Esophagus squamous epithelium (tissue), 5 donors: ENCODE results near the gene PLA2R1. TPM values are rescaled to one million over a fixed set of nuclear protein-coding genes. Genes with fewer than 3 reads are reported as not detected.

ENCODE experiments used
- DNase-seq: peaks from one replicate; lab custom pipeline; 2025; lab: John Stamatoyannopoulos, UW
- H3K27ac ChIP-seq, 4 donors: fragments of 200-600 bp; sonication (generic); one replicate each; pipeline ENCODE4 v1.5.1; 2016 to 2019; ENCODE audit warnings: mild to moderate bottlenecking in 1 of 4
- H3K27me3 ChIP-seq, 4 donors: fragments of 200-600 bp; sonication (generic); 1 replicate in 3 of 4; 2 replicates in 1 of 4; pipeline versions ENCODE4 v1.5.1 to v1.6.0; 2017 to 2021; ENCODE audit warnings: antibody characterized with exemption in 1 of 4
- H3K36me3 ChIP-seq, 3 donors: fragments of 200-600 bp; sonication (generic); one replicate each; pipeline ENCODE4 v1.5.1; 2016 to 2019
- H3K4me1 ChIP-seq, 3 donors: fragments of 200-600 bp; sonication (generic); one replicate each; pipeline ENCODE4 v1.5.1; 2017 to 2019
- H3K4me3 ChIP-seq, 4 donors: fragments of 200-600 bp; sonication (generic); 1 replicate in 3 of 4; 2 replicates in 1 of 4; pipeline ENCODE4 v1.5.1; 2016 to 2019; ENCODE audit warnings: mild to moderate bottlenecking in 2 of 4, moderate library complexity in 1 of 4
- H3K9me3 ChIP-seq, 3 donors: fragments of 200-600 bp; sonication (generic); one replicate each; pipeline ENCODE4 v1.5.1; 2016 to 2019
- CTCF ChIP-seq, 6 experiments: fragments of 450-650 bp in 4 of 6; fragments of 200-600 bp in 2 of 6; sonication (generic) in 2 of 6; IDR thresholded peaks; one replicate each; pipeline ENCODE4 v1.5.1; 2016 to 2019; ENCODE audit warnings: antibody characterized with exemption in 6 of 6, mild to moderate bottlenecking in 4 of 6, moderate library complexity in 4 of 6
- POLR2A ChIP-seq, 4 donors: fragments of 450-650 bp; IDR thresholded peaks; one replicate each; pipeline ENCODE4 v1.6.1; 2017; ENCODE audit warnings: antibody characterized with exemption in 4 of 4, mild to moderate bottlenecking in 4 of 4, moderate library complexity in 3 of 4
- WGBS, 2 donors: methylation state at CpG; one replicate each; pipeline ENCODE4 v1.1.5; 2018; 5-methylcytosine and 5-hydroxymethylcytosine counted together
- intact Hi-C: fragments of 100-400 bp; cut with DNase I; formaldehyde crosslinking; loops from one replicate; pipeline ENCODE4 v1.15.0; 2022
- total RNA-seq, 4 donors: library from RNA; depleted of rRNA; stranded (reverse); fragments of >200 nt; gene quantifications; one replicate each; pipeline ENCODE4 v1.1.0, GENCODE V29; 2016
- donor health status: DM: yes; HTN: yes; CAD: no.

Gene PLA2R1
- total RNA-seq, 4 donors from 2014 or later = 9.2 to 18.9 (median 12.3) TPM

GRCh38 chr2:159892990-159893810 is 169.2 kb downstream of the PLA2R1 start:
- DNase-seq = no peak
- Histone ChIP-seq H3K36me3 (no peaks in the 10 kb centered on the region), H3K27ac (no peak overlapping the region), H3K27me3 (no peaks in the 10 kb centered on the region), H3K9me3 (no peaks in the 10 kb centered on the region), H3K4me1 (no peaks in the 10 kb centered on the region), H3K4me3 (no peak overlapping the region)
- intact Hi-C loops = no loop called here
- 76 to 87% methylated on average over 8 of the region's 8 CpGs for WGBS, 2 donors
- TF ChIP-seq CTCF (IDR thresholded peaks at IDR 0.05) (no peak), POLR2A (IDR thresholded peaks at IDR 0.05) (no peak)

GRCh38 chr2:159891917-159892730 is 170.3 kb downstream of the PLA2R1 start:
- no peak overlapping the region for H3K27ac ChIP-seq
- no peaks in the 10 kb centered on the region for H3K9me3 ChIP-seq
- DNase-seq = no peak
- 66 to 67% methylated on average over 2 of the region's 2 CpGs for WGBS, 2 donors
- H3K4me1 ChIP-seq = no peaks in the 10 kb centered on the region
- TF ChIP-seq CTCF (IDR thresholded peaks at IDR 0.05) = no peak
- no peak for TF ChIP-seq POLR2A (IDR thresholded peaks at IDR 0.05)
- intact Hi-C loops = no loop called here
- H3K4me3 ChIP-seq = no peak overlapping the region
- no peaks in the 10 kb centered on the region for H3K27me3 ChIP-seq
- no peaks in the 10 kb centered on the region for H3K36me3 ChIP-seq

- DNase-seq = no peak
- TF ChIP-seq POLR2A (IDR thresholded peaks at IDR 0.05) (no peak), CTCF (IDR thresholded peaks at IDR 0.05) (no peak)
These were observed 171.2 kb downstream of the PLA2R1 start for GRCh38 chr2:159891267-159891588.

GRCh38 chr2:159890551-159891266 is 171.7 kb downstream of the PLA2R1 start:
- no peak overlapping the region for H3K27ac ChIP-seq
- no peaks in the 10 kb centered on the region for H3K27me3 ChIP-seq
- H3K9me3 ChIP-seq = no peaks in the 10 kb centered on the region
- intact Hi-C loops = no loop called here
- DNase-seq = no peak
- H3K36me3 ChIP-seq = no peaks in the 10 kb centered on the region
- TF ChIP-seq POLR2A (IDR thresholded peaks at IDR 0.05) (no peak), CTCF (IDR thresholded peaks at IDR 0.05) (no peak)
- WGBS, 2 donors = 67 to 92% methylated on average over 1 of the region's 1 CpG
- H3K4me1 ChIP-seq = no peaks in the 10 kb centered on the region
- H3K4me3 ChIP-seq = no peak overlapping the region

More at GRCh38 chr2:159891267-159891588, 171.2 kb downstream of the PLA2R1 start:
- no peaks in the 10 kb centered on the region for H3K9me3 ChIP-seq
- H3K27me3 ChIP-seq = no peaks in the 10 kb centered on the region
- H3K4me1 ChIP-seq = no peaks in the 10 kb centered on the region
- intact Hi-C loops = no loop called here
- H3K36me3 ChIP-seq = no peaks in the 10 kb centered on the region
- H3K4me3 ChIP-seq = no peak overlapping the region
- H3K27ac ChIP-seq = no peak overlapping the region
